Activated CD8-positive, alpha-beta memory T cell treated with anti-CD3 and anti-CD28 coated beads, Interleukin-2, amount 10 ng/mL, durations not matched to agents 7 days and 5 days (primary cell): ENCODE results near the gene CLSTN2. TPM values are rescaled to one million over a fixed set of nuclear protein-coding genes. Genes with fewer than 3 reads are reported as not detected.

Experiments used
- ATAC-seq: fragments of 150-1000 bp; cut with Tn5 transposase; one replicate; pipeline ENCODE4 v1.10.0; 2021; ENCODE audit warnings: moderate library complexity
- CTCF ChIA-PET: fragments of 350-600 bp; sonication (Branson Sonifier 250); formaldehyde crosslinking; loops from one replicate; lab custom pipeline; 2021; ENCODE audit warnings: antibody characterized with exemption; lab: Charles Lee
- DNase-seq: peaks from one replicate; pipeline ENCODE4 v3.0.0-alpha.2; 2020
- H3K27ac Mint-ChIP-seq: one replicate; pipeline ENCODE4 v1.8.0; 2021; ENCODE audit warnings: mild to moderate bottlenecking, mixed read lengths
- H3K27me3 Mint-ChIP-seq: one replicate; pipeline ENCODE4 v1.8.0; 2021; ENCODE audit warnings: mixed read lengths
- H3K36me3 Mint-ChIP-seq: one replicate; pipeline ENCODE4 v1.8.0; 2021; ENCODE audit warnings: mild to moderate bottlenecking, mixed read lengths
- H3K4me1 Mint-ChIP-seq: one replicate; pipeline ENCODE4 v1.8.0; 2021; ENCODE audit warnings: mixed read lengths
- H3K4me3 Mint-ChIP-seq: one replicate; pipeline ENCODE4 v1.8.0; 2021; ENCODE audit warnings: mild to moderate bottlenecking, moderate library complexity, mixed read lengths
- H3K9me3 Mint-ChIP-seq: one replicate; pipeline ENCODE4 v1.8.0; 2022; ENCODE audit warnings: low read depth, mixed read lengths
- total RNA-seq, 2 experiments: library from RNA; stranded (reverse); gene quantifications; one replicate each; pipeline ENCODE4 v1.2.3, GENCODE V29; 2021

The CLSTN2 gene
- total RNA-seq, 2 experiments from 2014 or later, result 0.07 TPM; not detected in 1

GRCh38 chr3:140472306-140473020 is 537.5 kb downstream of the CLSTN2 start:
- Mint-ChIP-seq H3K4me3 (no peak overlapping the region), H3K36me3 (no peaks in the 10 kb centered on the region), H3K4me1 (no peaks in the 10 kb centered on the region), H3K9me3 (peaks cover 2% of the 10 kb centered on the region), H3K27ac (no peak overlapping the region), H3K27me3 (peaks cover 3% of the 10 kb centered on the region)
- CTCF ChIA-PET, result no interaction called here
- ATAC-seq (no peak), DNase-seq (no peak)

- CTCF ChIA-PET, result no interaction called here
- H3K4me3 Mint-ChIP-seq, result no peak overlapping the region
Observed at GRCh38 chr3:140487566-140487965, 552.6 kb downstream of the CLSTN2 start.

GRCh38 chr3:140493271-140493670 is 558.3 kb downstream of the CLSTN2 start:
- Mint-ChIP-seq H3K9me3 (no peaks in the 10 kb centered on the region), H3K36me3 (no peaks in the 10 kb centered on the region), H3K27me3 (peaks cover under 1% of the 10 kb centered on the region), H3K4me1 (no peaks in the 10 kb centered on the region), H3K4me3 (no peak overlapping the region), H3K27ac (no peak overlapping the region)
- ATAC-seq (no peak), DNase-seq (no peak)
- CTCF ChIA-PET, result no interaction called here

More at GRCh38 chr3:140487566-140487965, 552.6 kb downstream of the CLSTN2 start:
- Mint-ChIP-seq H3K27me3 (peaks cover 6% of the 10 kb centered on the region), H3K36me3 (no peaks in the 10 kb centered on the region), H3K4me1 (no peaks in the 10 kb centered on the region), H3K27ac (no peak overlapping the region), H3K9me3 (no peaks in the 10 kb centered on the region)
- ATAC-seq (no peak), DNase-seq (no peak)

GRCh38 chr3:140494970-140495369 is 560.0 kb downstream of the CLSTN2 start:
- ATAC-seq, result no peak
- Mint-ChIP-seq H3K27me3 (no peaks in the 10 kb centered on the region), H3K4me3 (no peak overlapping the region), H3K36me3 (no peaks in the 10 kb centered on the region), H3K4me1 (no peaks in the 10 kb centered on the region), H3K27ac (no peak overlapping the region), H3K9me3 (no peaks in the 10 kb centered on the region)
- CTCF ChIA-PET, result no interaction called here
- DNase-seq, result no peak

- Mint-ChIP-seq H3K36me3 (no peaks in the 10 kb centered on the region), H3K4me1 (no peaks in the 10 kb centered on the region), H3K27ac (no peak overlapping the region), H3K9me3 (no peaks in the 10 kb centered on the region), H3K27me3 (no peaks in the 10 kb centered on the region), H3K4me3 (no peak overlapping the region)
- CTCF ChIA-PET, result no interaction called here
- ATAC-seq (no peak), DNase-seq (no peak)
Observed at GRCh38 chr3:140497331-140497730, 562.3 kb downstream of the CLSTN2 start.

GRCh38 chr3:140499114-140499757 is 564.3 kb downstream of the CLSTN2 start:
- no peak overlapping the region for H3K4me3 Mint-ChIP-seq
- CTCF ChIA-PET, result no interaction called here
- no peaks in the 10 kb centered on the region for H3K9me3 Mint-ChIP-seq
- H3K27ac Mint-ChIP-seq, result no peak overlapping the region
- DNase-seq (no peak), ATAC-seq (no peak)
- no peaks in the 10 kb centered on the region for H3K27me3 Mint-ChIP-seq
- H3K36me3 Mint-ChIP-seq, result no peaks in the 10 kb centered on the region
- H3K4me1 Mint-ChIP-seq, result no peaks in the 10 kb centered on the region

GRCh38 chr3:140500473-140500872 is 565.5 kb downstream of the CLSTN2 start:
- H3K4me1 Mint-ChIP-seq, result no peaks in the 10 kb centered on the region
- H3K27ac Mint-ChIP-seq, result no peak overlapping the region
- no peak for DNase-seq
- no peaks in the 10 kb centered on the region for H3K27me3 Mint-ChIP-seq
- H3K9me3 Mint-ChIP-seq, result no peaks in the 10 kb centered on the region
- CTCF ChIA-PET, result no interaction called here
- H3K36me3 Mint-ChIP-seq, result no peaks in the 10 kb centered on the region
- H3K4me3 Mint-ChIP-seq, result no peak overlapping the region
- no peak for ATAC-seq

GRCh38 chr3:140501061-140501769 is 566.2 kb downstream of the CLSTN2 start:
- DNase-seq (no peak), ATAC-seq (no peak)
- Mint-ChIP-seq H3K4me1 (no peaks in the 10 kb centered on the region), H3K9me3 (no peaks in the 10 kb centered on the region), H3K36me3 (no peaks in the 10 kb centered on the region), H3K27ac (no peak overlapping the region), H3K27me3 (no peaks in the 10 kb centered on the region), H3K4me3 (no peak overlapping the region)
- CTCF ChIA-PET, result no interaction called here

- ATAC-seq (no peak), DNase-seq (no peak)
- no peak overlapping the region for H3K4me3 Mint-ChIP-seq
- CTCF ChIA-PET, result no interaction called here
- H3K27me3 Mint-ChIP-seq, result no peaks in the 10 kb centered on the region
- H3K4me1 Mint-ChIP-seq, result no peaks in the 10 kb centered on the region
- H3K27ac Mint-ChIP-seq, result no peak overlapping the region
- H3K9me3 Mint-ChIP-seq, result no peaks in the 10 kb centered on the region
- no peaks in the 10 kb centered on the region for H3K36me3 Mint-ChIP-seq
Observed at GRCh38 chr3:140501770-140502364, 566.9 kb downstream of the CLSTN2 start.

GRCh38 chr3:140505213-140505612 is 570.2 kb downstream of the CLSTN2 start:
- H3K9me3 Mint-ChIP-seq, result no peaks in the 10 kb centered on the region
- ATAC-seq (no peak), DNase-seq (no peak)
- no peaks in the 10 kb centered on the region for H3K36me3 Mint-ChIP-seq
- H3K4me1 Mint-ChIP-seq, result no peaks in the 10 kb centered on the region
- H3K27me3 Mint-ChIP-seq, result peaks cover 2% of the 10 kb centered on the region
- H3K4me3 Mint-ChIP-seq, result no peak overlapping the region
- no peak overlapping the region for H3K27ac Mint-ChIP-seq
- CTCF ChIA-PET, result no interaction called here

- no peaks in the 10 kb centered on the region for H3K4me1 Mint-ChIP-seq
- CTCF ChIA-PET, result no interaction called here
- H3K9me3 Mint-ChIP-seq, result no peaks in the 10 kb centered on the region
Observed at GRCh38 chr3:140505876-140506275, 570.9 kb downstream of the CLSTN2 start.

GRCh38 chr3:140508550-140508949 is 573.6 kb downstream of the CLSTN2 start:
- CTCF ChIA-PET, result no interaction called here
- Mint-ChIP-seq H3K27ac (no peak overlapping the region), H3K9me3 (no peaks in the 10 kb centered on the region), H3K36me3 (no peaks in the 10 kb centered on the region), H3K27me3 (peaks cover 7% of the 10 kb centered on the region), H3K4me1 (no peaks in the 10 kb centered on the region), H3K4me3 (no peak overlapping the region)
- ATAC-seq, result no peak
- DNase-seq, result no peak

More at GRCh38 chr3:140505876-140506275, 570.9 kb downstream of the CLSTN2 start:
- Mint-ChIP-seq H3K4me3 (no peak overlapping the region), H3K27ac (no peak overlapping the region), H3K36me3 (no peaks in the 10 kb centered on the region), H3K27me3 (peaks cover 4% of the 10 kb centered on the region)
- ATAC-seq (no peak), DNase-seq (no peak)

GRCh38 chr3:140509534-140509933 is 574.5 kb downstream of the CLSTN2 start:
- Mint-ChIP-seq H3K4me3 (no peak overlapping the region), H3K9me3 (no peaks in the 10 kb centered on the region), H3K27me3 (peaks cover 7% of the 10 kb centered on the region), H3K4me1 (no peaks in the 10 kb centered on the region), H3K36me3 (no peaks in the 10 kb centered on the region), H3K27ac (no peak overlapping the region)
- CTCF ChIA-PET, result no interaction called here
- no peak for ATAC-seq
- DNase-seq, result no peak
